ENCODE measurements around the gene LIMA1.

DNA sequence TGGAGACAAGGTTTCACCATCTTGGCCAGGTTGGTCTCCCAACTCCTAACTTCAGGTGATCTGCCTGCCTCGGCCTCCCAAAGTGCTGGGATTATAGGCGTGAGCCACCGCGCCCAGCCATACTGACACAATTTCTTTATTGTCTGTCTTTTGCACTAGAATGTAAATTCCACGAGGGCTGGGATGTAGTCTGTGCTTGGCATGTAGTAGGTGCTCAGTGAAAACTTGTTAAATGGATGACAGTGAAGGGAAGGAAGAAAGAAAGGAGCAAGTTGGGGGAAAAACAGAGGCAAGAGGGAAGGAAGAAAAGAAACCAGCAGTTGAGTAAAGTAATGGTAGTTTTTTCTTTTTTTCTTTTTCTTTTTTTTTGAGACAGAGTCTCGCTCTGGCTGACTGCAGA lies 53.1 kb downstream of the LIMA1 start:
- TF ChIP-seq, protein P1, sequence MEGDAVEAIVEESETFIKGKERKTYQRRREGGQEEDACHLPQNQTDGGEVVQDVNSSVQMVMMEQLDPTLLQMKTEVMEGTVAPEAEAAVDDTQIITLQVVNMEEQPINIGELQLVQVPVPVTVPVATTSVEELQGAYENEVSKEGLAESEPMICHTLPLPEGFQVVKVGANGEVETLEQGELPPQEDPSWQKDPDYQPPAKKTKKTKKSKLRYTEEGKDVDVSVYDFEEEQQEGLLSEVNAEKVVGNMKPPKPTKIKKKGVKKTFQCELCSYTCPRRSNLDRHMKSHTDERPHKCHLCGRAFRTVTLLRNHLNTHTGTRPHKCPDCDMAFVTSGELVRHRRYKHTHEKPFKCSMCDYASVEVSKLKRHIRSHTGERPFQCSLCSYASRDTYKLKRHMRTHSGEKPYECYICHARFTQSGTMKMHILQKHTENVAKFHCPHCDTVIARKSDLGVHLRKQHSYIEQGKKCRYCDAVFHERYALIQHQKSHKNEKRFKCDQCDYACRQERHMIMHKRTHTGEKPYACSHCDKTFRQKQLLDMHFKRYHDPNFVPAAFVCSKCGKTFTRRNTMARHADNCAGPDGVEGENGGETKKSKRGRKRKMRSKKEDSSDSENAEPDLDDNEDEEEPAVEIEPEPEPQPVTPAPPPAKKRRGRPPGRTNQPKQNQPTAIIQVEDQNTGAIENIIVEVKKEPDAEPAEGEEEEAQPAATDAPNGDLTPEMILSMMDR (IDR thresholded peaks at IDR 0.05) = no peak
- TF ChIP-seq EZH2 (IDR thresholded peaks at IDR 0.05; ENCODE audit: borderline replicate concordance, insufficient read depth, low read depth, low read length, poor library complexity, severe bottlenecking) = no peak
